ENCODE data around the gene AVL9.

- no peak for TF ChIP-seq POLR2AphosphoS5 (IDR thresholded peaks at IDR 0.05)
- TF ChIP-seq CTCF (IDR thresholded peaks at IDR 0.05) = no peak
Measured at GRCh38 chr7:32500922-32501341, 5.6 kb downstream of the AVL9 start.
